ENCODE results near the gene MORN5.

- TF ChIP-seq, protein P1, sequence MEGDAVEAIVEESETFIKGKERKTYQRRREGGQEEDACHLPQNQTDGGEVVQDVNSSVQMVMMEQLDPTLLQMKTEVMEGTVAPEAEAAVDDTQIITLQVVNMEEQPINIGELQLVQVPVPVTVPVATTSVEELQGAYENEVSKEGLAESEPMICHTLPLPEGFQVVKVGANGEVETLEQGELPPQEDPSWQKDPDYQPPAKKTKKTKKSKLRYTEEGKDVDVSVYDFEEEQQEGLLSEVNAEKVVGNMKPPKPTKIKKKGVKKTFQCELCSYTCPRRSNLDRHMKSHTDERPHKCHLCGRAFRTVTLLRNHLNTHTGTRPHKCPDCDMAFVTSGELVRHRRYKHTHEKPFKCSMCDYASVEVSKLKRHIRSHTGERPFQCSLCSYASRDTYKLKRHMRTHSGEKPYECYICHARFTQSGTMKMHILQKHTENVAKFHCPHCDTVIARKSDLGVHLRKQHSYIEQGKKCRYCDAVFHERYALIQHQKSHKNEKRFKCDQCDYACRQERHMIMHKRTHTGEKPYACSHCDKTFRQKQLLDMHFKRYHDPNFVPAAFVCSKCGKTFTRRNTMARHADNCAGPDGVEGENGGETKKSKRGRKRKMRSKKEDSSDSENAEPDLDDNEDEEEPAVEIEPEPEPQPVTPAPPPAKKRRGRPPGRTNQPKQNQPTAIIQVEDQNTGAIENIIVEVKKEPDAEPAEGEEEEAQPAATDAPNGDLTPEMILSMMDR (IDR thresholded peaks at IDR 0.05; ENCODE audit: low read depth, low read length, missing input control): no peak
- TF ChIP-seq YY1 (IDR thresholded peaks at IDR 0.05) (no peak), RAD21 (IDR thresholded peaks at IDR 0.05) (no peak), TAF1 (conservative IDR thresholded peaks at IDR 0.05) (no peak), GABPA (IDR thresholded peaks at IDR 0.05 in 1 of 2, conservative IDR thresholded peaks at IDR 0.05 in 1 of 2) (no peak), JUND (IDR thresholded peaks at IDR 0.05) (no peak)
- TF ChIP-seq, protein P2, sequence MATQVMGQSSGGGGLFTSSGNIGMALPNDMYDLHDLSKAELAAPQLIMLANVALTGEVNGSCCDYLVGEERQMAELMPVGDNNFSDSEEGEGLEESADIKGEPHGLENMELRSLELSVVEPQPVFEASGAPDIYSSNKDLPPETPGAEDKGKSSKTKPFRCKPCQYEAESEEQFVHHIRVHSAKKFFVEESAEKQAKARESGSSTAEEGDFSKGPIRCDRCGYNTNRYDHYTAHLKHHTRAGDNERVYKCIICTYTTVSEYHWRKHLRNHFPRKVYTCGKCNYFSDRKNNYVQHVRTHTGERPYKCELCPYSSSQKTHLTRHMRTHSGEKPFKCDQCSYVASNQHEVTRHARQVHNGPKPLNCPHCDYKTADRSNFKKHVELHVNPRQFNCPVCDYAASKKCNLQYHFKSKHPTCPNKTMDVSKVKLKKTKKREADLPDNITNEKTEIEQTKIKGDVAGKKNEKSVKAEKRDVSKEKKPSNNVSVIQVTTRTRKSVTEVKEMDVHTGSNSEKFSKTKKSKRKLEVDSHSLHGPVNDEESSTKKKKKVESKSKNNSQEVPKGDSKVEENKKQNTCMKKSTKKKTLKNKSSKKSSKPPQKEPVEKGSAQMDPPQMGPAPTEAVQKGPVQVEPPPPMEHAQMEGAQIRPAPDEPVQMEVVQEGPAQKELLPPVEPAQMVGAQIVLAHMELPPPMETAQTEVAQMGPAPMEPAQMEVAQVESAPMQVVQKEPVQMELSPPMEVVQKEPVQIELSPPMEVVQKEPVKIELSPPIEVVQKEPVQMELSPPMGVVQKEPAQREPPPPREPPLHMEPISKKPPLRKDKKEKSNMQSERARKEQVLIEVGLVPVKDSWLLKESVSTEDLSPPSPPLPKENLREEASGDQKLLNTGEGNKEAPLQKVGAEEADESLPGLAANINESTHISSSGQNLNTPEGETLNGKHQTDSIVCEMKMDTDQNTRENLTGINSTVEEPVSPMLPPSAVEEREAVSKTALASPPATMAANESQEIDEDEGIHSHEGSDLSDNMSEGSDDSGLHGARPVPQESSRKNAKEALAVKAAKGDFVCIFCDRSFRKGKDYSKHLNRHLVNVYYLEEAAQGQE (IDR thresholded peaks at IDR 0.05): no peak
- TF ChIP-seq, protein P3, sequence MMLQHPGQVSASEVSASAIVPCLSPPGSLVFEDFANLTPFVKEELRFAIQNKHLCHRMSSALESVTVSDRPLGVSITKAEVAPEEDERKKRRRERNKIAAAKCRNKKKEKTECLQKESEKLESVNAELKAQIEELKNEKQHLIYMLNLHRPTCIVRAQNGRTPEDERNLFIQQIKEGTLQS (IDR thresholded peaks at IDR 0.05): no peak
These were observed 33.3 kb downstream of the MORN5 start for GRCh38 chr9:122192914-122193525.

Data from liver (tissue), 3 donors.